Measurements from ENCODE around the gene TFF3. TPM values are rescaled to one million over a fixed set of nuclear protein-coding genes. Genes with fewer than 3 reads are reported as not detected.

The TFF3 gene
- total RNA-seq, 2 experiments from 2014 or later = not detected

DNA sequence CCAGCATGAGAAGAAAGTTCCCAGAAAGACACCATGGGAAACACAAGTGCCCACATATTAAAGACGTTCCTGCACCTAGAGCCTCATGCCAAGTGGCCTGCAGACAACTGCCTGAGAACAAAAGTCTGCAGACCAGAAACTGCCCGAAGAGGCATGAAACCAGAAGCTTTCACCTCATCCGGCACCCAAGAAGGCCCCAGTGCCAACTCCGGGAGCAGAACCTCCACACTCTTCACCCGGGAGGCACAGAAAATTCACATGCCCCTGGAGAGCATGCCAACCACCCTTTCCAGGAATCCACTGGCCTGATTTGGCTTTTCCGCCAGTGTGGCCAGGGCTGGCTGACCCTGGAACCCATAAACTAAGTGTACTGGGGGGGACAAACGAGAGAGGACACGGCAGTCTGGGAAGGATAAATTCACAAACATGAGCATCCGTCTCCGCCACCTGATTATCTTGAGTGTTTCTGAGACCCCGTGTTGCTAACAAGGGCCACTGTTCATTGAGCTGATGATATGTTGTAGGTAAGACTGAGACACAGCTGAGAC is 28.8 kb upstream of the TFF3 start:
- Histone ChIP-seq H3K4me1 (ENCODE audit: insufficient read depth, low read length, poor library complexity, severe bottlenecking) (no peaks in the 10 kb centered on the region), H2AFZ (ENCODE audit: low read length) (no peak overlapping the region), H3K36me3 (ENCODE audit: insufficient read depth, low read length) (no peaks in the 10 kb centered on the region), H3K79me2 (ENCODE audit: insufficient read depth, low read depth, low read length) (no peaks in the 10 kb centered on the region), H3K27ac (ENCODE audit: low read depth, low read length, poor library complexity, severe bottlenecking) (no peak overlapping the region), H3K4me3 (ENCODE audit: low read depth, low read length, poor library complexity, severe bottlenecking) (no peak overlapping the region), H3K4me2 (ENCODE audit: low read length) (no peak overlapping the region), H3K9me3 (ENCODE audit: low read length) (no peaks in the 10 kb centered on the region), H4K20me1 (ENCODE audit: insufficient read depth, low read length) (no peaks in the 10 kb centered on the region), H3K9me2 (ENCODE audit: insufficient read depth, low read length) (no peaks in the 10 kb centered on the region)
- intact Hi-C loops (cut with micrococcal nuclease; ENCODE audit: unreplicated experiment) = no loop called here
- TF ChIP-seq, protein P1, sequence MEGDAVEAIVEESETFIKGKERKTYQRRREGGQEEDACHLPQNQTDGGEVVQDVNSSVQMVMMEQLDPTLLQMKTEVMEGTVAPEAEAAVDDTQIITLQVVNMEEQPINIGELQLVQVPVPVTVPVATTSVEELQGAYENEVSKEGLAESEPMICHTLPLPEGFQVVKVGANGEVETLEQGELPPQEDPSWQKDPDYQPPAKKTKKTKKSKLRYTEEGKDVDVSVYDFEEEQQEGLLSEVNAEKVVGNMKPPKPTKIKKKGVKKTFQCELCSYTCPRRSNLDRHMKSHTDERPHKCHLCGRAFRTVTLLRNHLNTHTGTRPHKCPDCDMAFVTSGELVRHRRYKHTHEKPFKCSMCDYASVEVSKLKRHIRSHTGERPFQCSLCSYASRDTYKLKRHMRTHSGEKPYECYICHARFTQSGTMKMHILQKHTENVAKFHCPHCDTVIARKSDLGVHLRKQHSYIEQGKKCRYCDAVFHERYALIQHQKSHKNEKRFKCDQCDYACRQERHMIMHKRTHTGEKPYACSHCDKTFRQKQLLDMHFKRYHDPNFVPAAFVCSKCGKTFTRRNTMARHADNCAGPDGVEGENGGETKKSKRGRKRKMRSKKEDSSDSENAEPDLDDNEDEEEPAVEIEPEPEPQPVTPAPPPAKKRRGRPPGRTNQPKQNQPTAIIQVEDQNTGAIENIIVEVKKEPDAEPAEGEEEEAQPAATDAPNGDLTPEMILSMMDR (conservative IDR thresholded peaks at IDR 0.05; ENCODE audit: low read length) = no peak
- TF ChIP-seq EZH2phosphoT487 (IDR thresholded peaks at IDR 0.05; ENCODE audit: borderline replicate concordance, low read depth, low read length) = no peak
- BruUV-seq (replicated peaks) = no TSS peak
- ChIA-PET POLR2A (no interaction called here), CTCF (ENCODE audit: unreplicated experiment) (no interaction called here)
- DNase-seq (ENCODE audit: low spot score) = no peak

DNA sequence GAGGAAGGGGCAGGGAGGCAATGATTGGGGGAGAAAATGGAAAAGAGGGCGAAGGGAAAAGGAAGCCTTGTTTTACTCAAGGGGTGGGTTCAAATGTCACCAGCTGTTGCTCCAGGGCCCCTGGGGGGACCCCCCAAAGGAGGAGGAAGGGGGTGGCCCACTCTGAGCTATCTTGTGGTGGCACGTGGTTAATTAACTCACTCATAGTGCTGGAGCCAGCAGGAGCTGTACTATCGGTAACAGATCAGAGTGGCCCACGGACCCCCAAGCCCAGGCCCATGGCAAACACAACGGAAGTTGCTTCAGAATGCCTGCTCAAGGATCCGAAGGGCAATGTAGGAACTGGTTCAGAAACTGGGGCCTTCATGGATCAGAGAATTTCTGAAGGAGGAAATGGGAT is 28.3 kb upstream of the TFF3 start:
- no peak for DNase-seq (ENCODE audit: low spot score)
- no TSS peak for BruUV-seq (replicated peaks)
- no peaks in the 10 kb centered on the region for H3K9me2 ChIP-seq (ENCODE audit: insufficient read depth, low read length)
- no peak overlapping the region for H3K4me2 ChIP-seq (ENCODE audit: low read length)
- no peaks in the 10 kb centered on the region for H3K9me3 ChIP-seq (ENCODE audit: low read length)
- no peaks in the 10 kb centered on the region for H3K36me3 ChIP-seq (ENCODE audit: insufficient read depth, low read length)
- no peaks in the 10 kb centered on the region for H3K79me2 ChIP-seq (ENCODE audit: insufficient read depth, low read depth, low read length)
- no peak overlapping the region for H3K27ac ChIP-seq (ENCODE audit: low read depth, low read length, poor library complexity, severe bottlenecking)
- H3K4me1 ChIP-seq (ENCODE audit: insufficient read depth, low read length, poor library complexity, severe bottlenecking) = no peaks in the 10 kb centered on the region
- TF ChIP-seq, protein P1 (conservative IDR thresholded peaks at IDR 0.05; ENCODE audit: low read length) = no peak
- no peak for TF ChIP-seq EZH2phosphoT487 (IDR thresholded peaks at IDR 0.05; ENCODE audit: borderline replicate concordance, low read depth, low read length)
- H2AFZ ChIP-seq (ENCODE audit: low read length) = no peak overlapping the region
- intact Hi-C loops (cut with micrococcal nuclease; ENCODE audit: unreplicated experiment) = no loop called here
- ChIA-PET POLR2A (interaction anchor here (2.0 kb wide), 1 partner anchor 19 kb away, joined by 4 read pairs; no protein-coding TSS in a partner anchor), CTCF (ENCODE audit: unreplicated experiment) (no interaction called here)
- H3K4me3 ChIP-seq (ENCODE audit: low read depth, low read length, poor library complexity, severe bottlenecking) = no peak overlapping the region
- H4K20me1 ChIP-seq (ENCODE audit: insufficient read depth, low read length) = no peaks in the 10 kb centered on the region

DNA sequence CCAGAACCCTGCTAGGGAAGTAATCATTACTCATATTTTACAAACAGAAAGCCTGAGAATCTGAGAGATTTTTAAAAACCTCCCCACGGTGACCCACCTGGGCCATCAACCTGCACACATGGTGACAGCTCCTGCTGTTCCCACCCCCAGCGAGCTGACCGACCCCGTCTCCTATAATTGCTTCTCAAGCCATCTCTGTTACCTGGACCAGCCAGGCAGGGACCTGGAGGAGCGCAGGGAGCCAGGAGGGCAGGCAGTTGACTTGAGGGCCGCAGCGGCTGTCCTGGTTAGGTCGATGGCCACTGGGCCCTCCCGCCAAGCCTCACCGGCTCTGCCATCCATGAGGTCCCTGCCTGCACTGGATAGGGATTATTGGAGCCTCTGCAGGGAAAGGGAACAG is 27.9 kb upstream of the TFF3 start:
- ChIA-PET CTCF (ENCODE audit: unreplicated experiment) (no interaction called here), POLR2A (interaction anchor here (0.7 to 2.0 kb wide), 2 partner anchors 19 to 567 kb away, joined by 3 to 4 read pairs; no protein-coding TSS in a partner anchor)
- BruUV-seq (replicated peaks) = no TSS peak
- H3K4me3 ChIP-seq (ENCODE audit: low read depth, low read length, poor library complexity, severe bottlenecking) = no peak overlapping the region
- H3K4me1 ChIP-seq (ENCODE audit: insufficient read depth, low read length, poor library complexity, severe bottlenecking) = no peaks in the 10 kb centered on the region
- intact Hi-C loops (cut with micrococcal nuclease; ENCODE audit: unreplicated experiment) = no loop called here
- TF ChIP-seq EZH2phosphoT487 (IDR thresholded peaks at IDR 0.05; ENCODE audit: borderline replicate concordance, low read depth, low read length) = no peak
- no peaks in the 10 kb centered on the region for H3K79me2 ChIP-seq (ENCODE audit: insufficient read depth, low read depth, low read length)
- H4K20me1 ChIP-seq (ENCODE audit: insufficient read depth, low read length) = no peaks in the 10 kb centered on the region
- H3K9me2 ChIP-seq (ENCODE audit: insufficient read depth, low read length) = no peaks in the 10 kb centered on the region
- no peaks in the 10 kb centered on the region for H3K36me3 ChIP-seq (ENCODE audit: insufficient read depth, low read length)
- no peaks in the 10 kb centered on the region for H3K9me3 ChIP-seq (ENCODE audit: low read length)
- no peak overlapping the region for H2AFZ ChIP-seq (ENCODE audit: low read length)
- DNase-seq (ENCODE audit: low spot score) = no peak
- no peak overlapping the region for H3K4me2 ChIP-seq (ENCODE audit: low read length)
- H3K27ac ChIP-seq (ENCODE audit: low read depth, low read length, poor library complexity, severe bottlenecking) = no peak overlapping the region
